ENCODE measurements around the gene ELMO3.

DNA sequence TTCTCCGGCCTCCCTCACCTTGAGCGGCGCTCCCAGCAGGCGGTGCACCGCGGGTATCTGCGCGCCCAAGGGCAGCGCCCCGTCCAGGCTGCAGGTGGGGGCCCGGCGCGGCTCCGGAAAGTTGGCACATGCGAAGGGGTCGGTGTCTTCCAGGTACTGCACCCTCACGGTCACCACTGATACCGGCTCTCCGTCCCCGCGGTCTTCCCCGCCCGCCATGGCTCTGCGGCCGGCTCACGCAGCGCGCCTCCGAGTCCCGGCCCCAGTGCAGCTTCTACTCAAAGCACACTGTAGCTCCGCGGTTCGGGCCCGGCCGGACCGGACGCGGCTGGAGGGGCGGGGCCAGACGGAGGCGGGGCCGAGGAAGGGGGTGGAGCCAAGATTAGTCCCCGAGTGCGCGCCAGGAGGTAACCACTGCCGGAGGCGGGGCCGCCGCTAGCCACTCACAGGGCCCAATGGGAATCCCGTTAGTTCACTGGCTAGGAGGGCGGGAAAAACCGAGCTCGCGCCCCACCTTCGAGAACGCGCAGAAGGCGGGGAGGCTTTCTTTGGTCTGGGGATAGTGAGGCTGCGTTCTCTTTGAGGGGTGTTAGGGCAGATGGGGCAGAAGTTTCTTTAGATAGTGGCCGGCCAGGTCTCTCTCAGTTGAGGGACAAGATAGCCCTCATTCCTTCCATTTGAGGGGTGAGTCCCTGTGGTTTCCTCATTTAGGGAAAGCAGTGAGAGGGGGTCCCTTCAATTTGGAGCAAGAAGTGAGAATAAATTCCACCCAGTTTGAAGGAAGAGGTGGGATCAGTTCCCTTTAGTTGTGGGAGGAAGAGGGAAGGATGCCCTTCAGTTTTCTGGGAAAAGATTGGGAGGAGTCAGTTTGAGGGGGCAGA lies 48.5 kb downstream of the ELMO3 start, which contains the start of gene FHOD1:
- TF ChIP-seq ZNF549 (CRISPR knock-in tag; IDR thresholded peaks at IDR 0.05) (no peak), ESRRA (CRISPR knock-in tag; IDR thresholded peaks at IDR 0.05; ENCODE audit: low read depth) (0 out of 2 replicates have a peak, but pooled peaks have one; percentile 10), RXRA (CRISPR knock-in tag; IDR thresholded peaks at IDR 0.05) (peak; percentile 44; the same call in 1 of the 2 replicates), RNF2 (conservative IDR thresholded peaks at IDR 0.05; ENCODE audit: low read depth) (0 out of 2 replicates have a peak, but pooled peaks have one; percentile 54), HDAC2 (CRISPR knock-in tag; IDR thresholded peaks at IDR 0.05) (0 out of 2 replicates have a peak, but pooled peaks have one; percentile 53), JUN (CRISPR knock-in tag; IDR thresholded peaks at IDR 0.05) (no peak), FOXJ3 (CRISPR knock-in tag; IDR thresholded peaks at IDR 0.05; ENCODE audit: borderline replicate concordance) (0 out of 2 replicates have a peak, but pooled peaks have one; percentile 31), TCF7L2 (IDR thresholded peaks at IDR 0.05; ENCODE audit: low read depth, low read length) (no peak), ZNF556 (CRISPR knock-in tag; IDR thresholded peaks at IDR 0.05; ENCODE audit: borderline replicate concordance) (no peak), ZMYM3 (CRISPR knock-in tag; IDR thresholded peaks at IDR 0.05) (no peak), ZNF629 (CRISPR knock-in tag; conservative IDR thresholded peaks at IDR 0.05) (no peak)
- TF ChIP-seq, protein P1, sequence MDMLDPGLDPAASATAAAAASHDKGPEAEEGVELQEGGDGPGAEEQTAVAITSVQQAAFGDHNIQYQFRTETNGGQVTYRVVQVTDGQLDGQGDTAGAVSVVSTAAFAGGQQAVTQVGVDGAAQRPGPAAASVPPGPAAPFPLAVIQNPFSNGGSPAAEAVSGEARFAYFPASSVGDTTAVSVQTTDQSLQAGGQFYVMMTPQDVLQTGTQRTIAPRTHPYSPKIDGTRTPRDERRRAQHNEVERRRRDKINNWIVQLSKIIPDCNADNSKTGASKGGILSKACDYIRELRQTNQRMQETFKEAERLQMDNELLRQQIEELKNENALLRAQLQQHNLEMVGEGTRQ (IDR thresholded peaks at IDR 0.05; ENCODE audit: low read depth, low read length) = no peak
- TF ChIP-seq, protein P1 (CRISPR knock-in tag; IDR thresholded peaks at IDR 0.05; ENCODE audit: borderline replicate concordance) = peak; percentile 42; the same call in 1 of the 2 replicates
- TF ChIP-seq, protein P2, sequence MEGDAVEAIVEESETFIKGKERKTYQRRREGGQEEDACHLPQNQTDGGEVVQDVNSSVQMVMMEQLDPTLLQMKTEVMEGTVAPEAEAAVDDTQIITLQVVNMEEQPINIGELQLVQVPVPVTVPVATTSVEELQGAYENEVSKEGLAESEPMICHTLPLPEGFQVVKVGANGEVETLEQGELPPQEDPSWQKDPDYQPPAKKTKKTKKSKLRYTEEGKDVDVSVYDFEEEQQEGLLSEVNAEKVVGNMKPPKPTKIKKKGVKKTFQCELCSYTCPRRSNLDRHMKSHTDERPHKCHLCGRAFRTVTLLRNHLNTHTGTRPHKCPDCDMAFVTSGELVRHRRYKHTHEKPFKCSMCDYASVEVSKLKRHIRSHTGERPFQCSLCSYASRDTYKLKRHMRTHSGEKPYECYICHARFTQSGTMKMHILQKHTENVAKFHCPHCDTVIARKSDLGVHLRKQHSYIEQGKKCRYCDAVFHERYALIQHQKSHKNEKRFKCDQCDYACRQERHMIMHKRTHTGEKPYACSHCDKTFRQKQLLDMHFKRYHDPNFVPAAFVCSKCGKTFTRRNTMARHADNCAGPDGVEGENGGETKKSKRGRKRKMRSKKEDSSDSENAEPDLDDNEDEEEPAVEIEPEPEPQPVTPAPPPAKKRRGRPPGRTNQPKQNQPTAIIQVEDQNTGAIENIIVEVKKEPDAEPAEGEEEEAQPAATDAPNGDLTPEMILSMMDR (CRISPR knock-in tag; IDR thresholded peaks at IDR 0.05) = no peak
- TF ChIP-seq, protein P3, sequence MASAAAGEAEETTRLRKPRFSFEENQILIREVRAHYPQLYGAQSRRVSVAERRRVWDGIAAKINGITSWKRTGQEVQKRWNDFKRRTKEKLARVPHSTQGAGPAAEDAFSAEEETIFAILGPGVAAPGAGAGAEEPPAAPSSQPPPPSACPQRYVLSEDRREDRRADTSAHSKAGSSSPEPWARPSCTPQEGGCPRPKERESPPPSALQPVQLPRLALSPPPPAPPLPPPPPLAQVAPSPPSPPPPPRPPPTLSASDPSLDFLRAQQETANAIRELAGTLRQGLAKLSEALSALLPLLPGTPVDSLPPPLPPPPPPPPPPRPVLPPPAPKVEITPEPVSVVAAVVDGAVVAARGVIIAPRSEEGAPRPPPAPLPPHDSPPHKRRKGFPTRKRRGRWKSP (CRISPR knock-in tag; IDR thresholded peaks at IDR 0.05) = peak; percentile 32; the same call in 1 of the 2 replicates

Measured in HepG2 (cell line).